HL-60 (cell line): ENCODE results near the gene WRAP73.
A peak's percentile ranks its signal among the peaks of the same experiment; 100 is the strongest.

Experiments used
- GABPA ChIP-seq: IDR thresholded peaks from 2 replicates; pipeline ENCODE4 v1.6.1; 2012; ENCODE audit warnings: low read depth
- POLR2AphosphoS5 ChIP-seq: IDR thresholded peaks from 2 replicates; pipeline ENCODE4 v1.6.1; 2012; ENCODE audit warnings: low read depth
- REST ChIP-seq: IDR thresholded peaks from 2 replicates; pipeline ENCODE4 v1.6.1; 2012; ENCODE audit warnings: low read depth; ENCODE audit not compliant: insufficient replicate concordance
- SPI1 ChIP-seq: IDR thresholded peaks from 2 replicates; pipeline ENCODE4 v1.6.1; 2012; ENCODE audit warnings: low read depth, mild to moderate bottlenecking, borderline replicate concordance
- TF ChIP-seq, protein P1 (sequence below): IDR thresholded peaks from one replicate; pipeline ENCODE4 v1.5.1; 2011; ENCODE audit warnings: low read length, control low read depth, inconsistent platforms; ENCODE audit not compliant: insufficient read depth

- TF ChIP-seq, protein P1, sequence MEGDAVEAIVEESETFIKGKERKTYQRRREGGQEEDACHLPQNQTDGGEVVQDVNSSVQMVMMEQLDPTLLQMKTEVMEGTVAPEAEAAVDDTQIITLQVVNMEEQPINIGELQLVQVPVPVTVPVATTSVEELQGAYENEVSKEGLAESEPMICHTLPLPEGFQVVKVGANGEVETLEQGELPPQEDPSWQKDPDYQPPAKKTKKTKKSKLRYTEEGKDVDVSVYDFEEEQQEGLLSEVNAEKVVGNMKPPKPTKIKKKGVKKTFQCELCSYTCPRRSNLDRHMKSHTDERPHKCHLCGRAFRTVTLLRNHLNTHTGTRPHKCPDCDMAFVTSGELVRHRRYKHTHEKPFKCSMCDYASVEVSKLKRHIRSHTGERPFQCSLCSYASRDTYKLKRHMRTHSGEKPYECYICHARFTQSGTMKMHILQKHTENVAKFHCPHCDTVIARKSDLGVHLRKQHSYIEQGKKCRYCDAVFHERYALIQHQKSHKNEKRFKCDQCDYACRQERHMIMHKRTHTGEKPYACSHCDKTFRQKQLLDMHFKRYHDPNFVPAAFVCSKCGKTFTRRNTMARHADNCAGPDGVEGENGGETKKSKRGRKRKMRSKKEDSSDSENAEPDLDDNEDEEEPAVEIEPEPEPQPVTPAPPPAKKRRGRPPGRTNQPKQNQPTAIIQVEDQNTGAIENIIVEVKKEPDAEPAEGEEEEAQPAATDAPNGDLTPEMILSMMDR, result peak; percentile 74
- TF ChIP-seq REST, result no peak
- no peak for TF ChIP-seq GABPA
- TF ChIP-seq POLR2AphosphoS5, result no peak
- TF ChIP-seq SPI1, result no peak
Measured at GRCh38 chr1:3695326-3696217, 45.7 kb upstream of the WRAP73 start.
